CD4-positive, alpha-beta memory T cell (primary cell): ENCODE results near the gene FAM3A. TPM values are rescaled to one million over a fixed set of nuclear protein-coding genes. Genes with fewer than 3 reads are reported as not detected.

Experiments
- CTCF ChIA-PET: fragments of 350-600 bp; sonication (Branson Sonifier 250); formaldehyde crosslinking; loops from one replicate; lab custom pipeline; 2021; ENCODE audit warnings: inconsistent platforms; ENCODE audit not compliant: partially characterized antibody; lab: Charles Lee
- POLR2A ChIA-PET: fragments of 350-600 bp; sonication (Branson Sonifier 250); formaldehyde crosslinking; loops from one replicate; lab custom pipeline; 2021; ENCODE audit not compliant: partially characterized antibody; lab: Charles Lee
- DNase-seq, 5 donors: peaks; one replicate each; pipeline versions ENCODE4 v3.0.0 to v3.0.0-alpha.2; 2020 to 2022; ENCODE audit warnings: mixed read lengths in 1 of 5
- H3K27ac ChIP-seq: one replicate; pipeline ENCODE4 v1.7.0; 2013; ENCODE audit warnings: low read depth, low read length
- H3K27me3 ChIP-seq: 2 replicates; pipeline ENCODE4 v1.7.0; 2013; ENCODE audit warnings: mild to moderate bottlenecking, low read length, moderate library complexity; ENCODE audit not compliant: insufficient read depth
- H3K36me3 ChIP-seq: 2 replicates; pipeline ENCODE4 v1.7.0; 2013; ENCODE audit warnings: mild to moderate bottlenecking, low read length, moderate library complexity; ENCODE audit not compliant: insufficient read depth
- H3K4me1 ChIP-seq: 2 replicates; pipeline ENCODE4 v1.7.0; 2013; ENCODE audit warnings: mild to moderate bottlenecking, low read length, moderate library complexity; ENCODE audit not compliant: insufficient read depth
- H3K4me3 ChIP-seq, 2 donors: one replicate each; pipeline ENCODE4 v1.7.0; 2013; ENCODE audit warnings: low read length in 2 of 2, mild to moderate bottlenecking in 1 of 2
- H3K9me3 ChIP-seq, 2 donors: one replicate each; pipeline ENCODE4 v1.7.0; 2013; ENCODE audit warnings: low read length in 2 of 2, control low read depth in 1 of 2; ENCODE audit not compliant: control insufficient read depth in 1 of 2
- H3K27ac Mint-ChIP-seq, 7 donors: one replicate each; pipeline ENCODE4 v1.8.0; 2020 to 2021; ENCODE audit warnings: mixed read lengths in 7 of 7, mild to moderate bottlenecking in 6 of 7, inconsistent platforms in 3 of 7, moderate library complexity in 3 of 7
- H3K27me3 Mint-ChIP-seq, 2 donors: one replicate each; pipeline ENCODE4 v1.8.0; 2020 to 2021; ENCODE audit warnings: mixed read lengths in 2 of 2
- H3K36me3 Mint-ChIP-seq, 2 donors: one replicate each; pipeline ENCODE4 v1.8.0; 2020 to 2021; ENCODE audit warnings: mixed read lengths in 2 of 2, inconsistent platforms in 1 of 2, mild to moderate bottlenecking in 1 of 2
- H3K4me1 Mint-ChIP-seq, 4 donors: one replicate each; pipeline ENCODE4 v1.8.0; 2020 to 2021; ENCODE audit warnings: mixed read lengths in 4 of 4, mild to moderate bottlenecking in 1 of 4
- H3K4me3 Mint-ChIP-seq, 8 donors: one replicate each; pipeline ENCODE4 v1.8.0; 2020 to 2021; ENCODE audit warnings: mixed read lengths in 8 of 8, mild to moderate bottlenecking in 7 of 8, moderate library complexity in 6 of 8, inconsistent platforms in 3 of 8
- H3K9me3 Mint-ChIP-seq, 8 donors: one replicate each; pipeline ENCODE4 v1.8.0; 2020 to 2021; ENCODE audit warnings: mixed read lengths in 8 of 8, mild to moderate bottlenecking in 5 of 8, inconsistent platforms in 3 of 8, moderate library complexity in 1 of 8
- intact Hi-C: fragments of 100-400 bp; cut with micrococcal nuclease; formaldehyde crosslinking; loops from one replicate; pipeline ENCODE4 v1.15.1; 2023
- polyA plus RNA-seq, 2 donors: library from polyadenylated mRNA; unstranded; fragments of 300-500 nt; fragmentation: Illumina TruSeq; gene quantifications; one replicate each; pipeline ENCODE4 v1.2.3, GENCODE V29; 2021
- total RNA-seq, 2 experiments: library from RNA; stranded (reverse); gene quantifications; one replicate each; pipeline ENCODE4 v1.2.3, GENCODE V29; 2021

The FAM3A gene
- total and polyA plus RNA-seq, 4 experiments from 2014 or later, result 18.4 to 51.8 (median 35.6) TPM

GRCh38 chrX:154487518-154488290 is 28.3 kb downstream of the FAM3A start:
- H3K4me1 ChIP-seq, result peaks cover 44% of the 10 kb centered on the region
- H3K9me3 ChIP-seq, result no peaks in the 10 kb centered on the region
- H3K4me1 Mint-ChIP-seq, result peaks cover 5 to 41% (median 16%) of the 10 kb centered on the region in 4 donors
- H3K36me3 ChIP-seq, result no peaks in the 10 kb centered on the region
- H3K27me3 Mint-ChIP-seq, result no peaks in the 10 kb centered on the region
- H3K4me3 ChIP-seq, result no peak overlapping the region
- no peaks in the 10 kb centered on the region for H3K9me3 Mint-ChIP-seq
- H3K27ac ChIP-seq, result no peak overlapping the region
- ChIA-PET CTCF (interaction anchor here (1.0 to 3.4 kb wide), 2 partner anchors 11 to 40 kb away, joined by 4 to 10 read pairs; no protein-coding TSS in a partner anchor), POLR2A (interaction anchor here (0.5 to 8.9 kb wide), 7 partner anchors 13 to 517 kb away, joined by 3 to 111 read pairs (median 10); partner anchors contain the start of genes FAM3A, HCFC1, PLXNA3 and RPL10)
- H3K27ac Mint-ChIP-seq, result peak overlapping the region in 4 of 7 donors; percentile 44 to 83 (median 82)
- H3K27me3 ChIP-seq, result no peaks in the 10 kb centered on the region
- H3K36me3 Mint-ChIP-seq, result peaks cover 0 to 9% of the 10 kb centered on the region in 2 donors
- H3K4me3 Mint-ChIP-seq, result peak overlapping the region; percentile 26 to 82 (median 77)
- DNase-seq, result no peak
- intact Hi-C loops, result no loop called here

- H3K4me3 Mint-ChIP-seq, result peak within 1 kb of the TSS; percentile 69 to 83 (median 79)
- ChIA-PET CTCF (interaction anchor here (1.0 to 3.4 kb wide), 2 partner anchors 10 to 41 kb away, joined by 4 to 10 read pairs; no protein-coding TSS in a partner anchor), POLR2A (interaction anchor here (0.5 to 8.9 kb wide), 17 partner anchors 10 to 515 kb away, joined by 3 to 111 read pairs (median 6); partner anchors contain the start of genes ATP6AP1, FAM3A, G6PD and HCFC1)
- peak within 1 kb of the TSS; percentile 37 to 89 (median 81) for H3K27ac Mint-ChIP-seq
- peaks cover 5 to 45% (median 16%) of the 10 kb centered on the region in 4 donors for H3K4me1 Mint-ChIP-seq
- H3K9me3 Mint-ChIP-seq, result no peaks in the 10 kb centered on the region
- DNase-seq, result peak; percentile 43 to 59 (median 48)
- Histone ChIP-seq H3K27me3 (no peaks in the 10 kb centered on the region), H3K4me3 (peak within 1 kb of the TSS in 1 of 2 donors; percentile 47), H3K36me3 (no peaks in the 10 kb centered on the region), H3K9me3 (no peaks in the 10 kb centered on the region), H3K4me1 (peaks cover 44% of the 10 kb centered on the region), H3K27ac (peak within 1 kb of the TSS; percentile 62)
- H3K27me3 Mint-ChIP-seq, result no peaks in the 10 kb centered on the region
- intact Hi-C loops, result no loop called here
- H3K36me3 Mint-ChIP-seq, result peaks cover 0 to 9% of the 10 kb centered on the region in 2 donors
Observed at GRCh38 chrX:154486396-154487207, 29.4 kb downstream of the FAM3A start, which contains the start of gene UBL4A. Gene UBL4A (minus strand): TSS chrX:154486615. CDS start chrX:154486584, 31 bp downstream.

GRCh38 chrX:154486052-154486395 is 30.0 kb downstream of the FAM3A start:
- Mint-ChIP-seq H3K27me3 (no peaks in the 10 kb centered on the region), H3K27ac (no peak overlapping the region), H3K4me1 (peaks cover 5 to 45% (median 16%) of the 10 kb centered on the region in 4 donors), H3K36me3 (peaks cover 0 to 8% of the 10 kb centered on the region in 2 donors), H3K9me3 (no peaks in the 10 kb centered on the region), H3K4me3 (peak overlapping the region in 3 of 8 donors; percentile 36 to 66 (median 47))
- ChIA-PET POLR2A (interaction anchor here (1.0 to 8.9 kb wide), 16 partner anchors 9 to 515 kb away, joined by 3 to 111 read pairs (median 6); partner anchors contain the start of genes ATP6AP1, FAM3A, G6PD and HCFC1), CTCF (interaction anchor here (3.4 kb wide), 1 partner anchor 41 kb away, joined by 10 read pairs; no protein-coding TSS in a partner anchor)
- DNase-seq, result peak; percentile 29 to 54 (median 35)
- Histone ChIP-seq H3K27me3 (no peaks in the 10 kb centered on the region), H3K36me3 (no peaks in the 10 kb centered on the region), H3K27ac (peak overlapping the region; percentile 62), H3K9me3 (no peaks in the 10 kb centered on the region), H3K4me3 (peak overlapping the region in 1 of 2 donors; percentile 47), H3K4me1 (peaks cover 44% of the 10 kb centered on the region)
- intact Hi-C loops, result no loop called here

GRCh38 chrX:154485150-154486051 is 30.6 kb downstream of the FAM3A start:
- H3K9me3 Mint-ChIP-seq, result no peaks in the 10 kb centered on the region
- peaks cover 5 to 45% (median 13%) of the 10 kb centered on the region in 4 donors for H3K4me1 Mint-ChIP-seq
- H3K27me3 Mint-ChIP-seq, result no peaks in the 10 kb centered on the region
- ChIA-PET CTCF (interaction anchor here (3.4 kb wide), 1 partner anchor 42 kb away, joined by 10 read pairs; no protein-coding TSS in a partner anchor), POLR2A (interaction anchor here (0.6 to 8.9 kb wide), 17 partner anchors 9 to 514 kb away, joined by 3 to 111 read pairs (median 6); partner anchors contain the start of genes ATP6AP1, FAM3A, G6PD and HCFC1)
- H3K27me3 ChIP-seq, result no peaks in the 10 kb centered on the region
- no peaks in the 10 kb centered on the region for H3K36me3 ChIP-seq
- H3K36me3 Mint-ChIP-seq, result peaks cover 0 to 7% of the 10 kb centered on the region in 2 donors
- peaks cover 44% of the 10 kb centered on the region for H3K4me1 ChIP-seq
- H3K4me3 ChIP-seq, result peak overlapping the region; percentile 17 to 35
- H3K4me3 Mint-ChIP-seq, result peak overlapping the region; percentile 54 to 75 (median 68)
- peak overlapping the region; percentile 62 for H3K27ac ChIP-seq
- intact Hi-C loops, result no loop called here
- H3K27ac Mint-ChIP-seq, result peak overlapping the region in 5 of 7 donors; percentile 9 to 77 (median 27)
- H3K9me3 ChIP-seq, result no peaks in the 10 kb centered on the region
- DNase-seq, result no peak

- Histone ChIP-seq H3K27ac (no peak overlapping the region), H3K36me3 (no peaks in the 10 kb centered on the region), H3K27me3 (no peaks in the 10 kb centered on the region), H3K4me3 (no peak overlapping the region), H3K9me3 (no peaks in the 10 kb centered on the region), H3K4me1 (peaks cover 45% of the 10 kb centered on the region)
- H3K27me3 Mint-ChIP-seq, result no peaks in the 10 kb centered on the region
- CTCF ChIA-PET, result interaction anchor here (3.4 kb wide), 1 partner anchor 43 kb away, joined by 10 read pairs; no protein-coding TSS in a partner anchor
- POLR2A ChIA-PET, result interaction anchor here (1.0 to 8.9 kb wide), 7 partner anchors 26 to 690 kb away, joined by 3 to 111 read pairs (median 7); partner anchors contain the start of genes FAM3A, IDH3G, PLXNA3 and RPL10
- peak overlapping the region in 5 of 8 donors; percentile 12 to 73 (median 50) for H3K4me3 Mint-ChIP-seq
- DNase-seq, result no peak
- H3K9me3 Mint-ChIP-seq, result no peaks in the 10 kb centered on the region
- H3K27ac Mint-ChIP-seq, result peak overlapping the region in 1 of 7 donors; percentile 27
- H3K4me1 Mint-ChIP-seq, result peaks cover 2 to 42% (median 11%) of the 10 kb centered on the region in 4 donors
- H3K36me3 Mint-ChIP-seq, result peaks cover 0 to 7% of the 10 kb centered on the region in 2 donors
- intact Hi-C loops, result no loop called here
Observed at GRCh38 chrX:154484255-154485149, 31.5 kb downstream of the FAM3A start.
